GM20000 (cell line): ENCODE data around the gene AFDN.

Experiments
- DNase-seq: peaks from one replicate; pipeline ENCODE4 v3.0.0; 2012; ENCODE audit warnings: low spot score
- TF ChIP-seq, protein P1 (sequence below): IDR thresholded peaks from 2 replicates; pipeline ENCODE4 v1.5.1; 2012; ENCODE audit warnings: mild to moderate bottlenecking, control low read depth; ENCODE audit errors: extremely low read depth, missing control alignments

AFDN gene

DNA sequence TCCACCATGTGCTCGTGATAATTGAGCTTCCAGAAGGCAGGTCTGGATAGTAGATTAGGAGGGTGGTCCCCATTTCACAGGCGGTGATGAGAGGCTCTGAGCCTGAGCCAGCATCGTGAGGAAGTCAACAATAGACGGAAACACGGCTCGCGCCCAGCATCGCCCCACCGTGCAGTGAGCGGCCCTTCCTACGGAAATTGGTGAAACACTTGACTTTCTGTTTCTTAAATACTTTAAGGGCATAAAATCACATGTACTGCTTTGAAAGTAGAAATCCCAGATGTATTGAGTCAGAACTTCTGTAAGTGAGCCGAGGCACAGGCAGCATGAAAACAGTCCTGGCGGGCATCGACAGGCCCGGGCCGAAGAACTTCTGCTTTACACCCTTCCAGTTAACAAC lies 166.5 kb downstream of the AFDN start:
- TF ChIP-seq, protein P1, sequence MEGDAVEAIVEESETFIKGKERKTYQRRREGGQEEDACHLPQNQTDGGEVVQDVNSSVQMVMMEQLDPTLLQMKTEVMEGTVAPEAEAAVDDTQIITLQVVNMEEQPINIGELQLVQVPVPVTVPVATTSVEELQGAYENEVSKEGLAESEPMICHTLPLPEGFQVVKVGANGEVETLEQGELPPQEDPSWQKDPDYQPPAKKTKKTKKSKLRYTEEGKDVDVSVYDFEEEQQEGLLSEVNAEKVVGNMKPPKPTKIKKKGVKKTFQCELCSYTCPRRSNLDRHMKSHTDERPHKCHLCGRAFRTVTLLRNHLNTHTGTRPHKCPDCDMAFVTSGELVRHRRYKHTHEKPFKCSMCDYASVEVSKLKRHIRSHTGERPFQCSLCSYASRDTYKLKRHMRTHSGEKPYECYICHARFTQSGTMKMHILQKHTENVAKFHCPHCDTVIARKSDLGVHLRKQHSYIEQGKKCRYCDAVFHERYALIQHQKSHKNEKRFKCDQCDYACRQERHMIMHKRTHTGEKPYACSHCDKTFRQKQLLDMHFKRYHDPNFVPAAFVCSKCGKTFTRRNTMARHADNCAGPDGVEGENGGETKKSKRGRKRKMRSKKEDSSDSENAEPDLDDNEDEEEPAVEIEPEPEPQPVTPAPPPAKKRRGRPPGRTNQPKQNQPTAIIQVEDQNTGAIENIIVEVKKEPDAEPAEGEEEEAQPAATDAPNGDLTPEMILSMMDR: no peak
- no peak for DNase-seq

DNA sequence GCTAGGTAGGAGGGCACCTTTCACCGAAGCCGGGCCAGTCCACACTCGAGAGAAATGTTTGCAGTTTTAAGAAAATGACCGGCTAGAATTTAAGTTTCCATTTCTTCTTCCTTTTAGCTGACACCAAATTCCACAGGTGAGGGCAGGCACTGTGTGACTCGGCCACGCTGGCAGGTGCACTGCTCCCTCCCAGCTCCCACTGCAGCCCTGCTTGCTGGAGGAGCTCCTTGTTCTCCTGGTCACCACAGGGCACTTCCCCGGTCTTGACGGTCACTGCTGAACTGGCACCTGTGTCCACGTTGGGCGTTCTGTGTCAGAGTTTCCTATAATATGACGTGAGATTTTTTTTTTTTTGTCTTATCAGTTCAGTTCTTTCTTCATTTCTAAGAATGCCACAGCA lies 167.1 kb downstream of the AFDN start:
- no peak for DNase-seq
- TF ChIP-seq, protein P1: no peak

DNA sequence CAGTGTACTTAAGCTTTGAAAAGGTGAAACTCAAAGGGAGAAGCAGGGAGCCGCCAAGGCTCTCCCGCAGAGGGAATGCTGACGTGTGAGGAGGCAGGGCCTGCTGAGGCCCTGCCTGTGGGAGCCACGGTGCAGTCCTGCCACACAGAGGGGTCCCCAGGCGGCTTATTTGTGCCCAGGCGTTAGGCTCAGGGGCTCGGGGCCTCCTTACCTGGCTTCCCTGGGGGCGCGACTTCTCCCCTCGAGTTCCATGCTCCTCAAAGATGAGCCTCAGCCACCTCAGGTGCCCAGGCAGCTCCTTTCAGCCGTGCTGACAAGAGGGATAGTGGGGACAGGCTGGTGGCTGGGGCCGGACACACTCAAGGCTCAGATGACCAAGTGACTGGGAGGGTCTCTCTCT lies 168.6 kb downstream of the AFDN start:
- DNase-seq: no peak
- TF ChIP-seq, protein P1: no peak

DNA sequence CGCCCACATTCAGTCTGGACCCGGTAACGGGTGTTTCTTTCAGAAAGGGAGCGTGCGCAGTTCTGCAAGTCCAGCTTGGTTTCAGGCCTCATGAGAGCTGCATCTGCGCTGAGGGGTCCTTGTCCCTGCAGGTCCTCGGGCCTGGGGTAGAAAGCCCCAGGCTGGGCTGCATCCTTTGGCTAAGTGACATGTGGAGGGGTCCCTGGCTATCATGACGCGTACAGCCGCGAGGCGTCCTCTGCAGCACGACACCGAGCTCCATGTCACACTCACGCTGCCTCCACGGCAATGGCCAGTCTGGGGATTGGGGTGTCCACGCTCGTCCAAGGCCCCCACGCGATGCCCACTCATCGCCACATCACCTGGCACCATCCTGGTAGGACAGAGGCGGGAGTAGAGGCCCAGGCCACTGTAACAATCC lies 169.0 kb downstream of the AFDN start:
- TF ChIP-seq, protein P1: no peak

DNA sequence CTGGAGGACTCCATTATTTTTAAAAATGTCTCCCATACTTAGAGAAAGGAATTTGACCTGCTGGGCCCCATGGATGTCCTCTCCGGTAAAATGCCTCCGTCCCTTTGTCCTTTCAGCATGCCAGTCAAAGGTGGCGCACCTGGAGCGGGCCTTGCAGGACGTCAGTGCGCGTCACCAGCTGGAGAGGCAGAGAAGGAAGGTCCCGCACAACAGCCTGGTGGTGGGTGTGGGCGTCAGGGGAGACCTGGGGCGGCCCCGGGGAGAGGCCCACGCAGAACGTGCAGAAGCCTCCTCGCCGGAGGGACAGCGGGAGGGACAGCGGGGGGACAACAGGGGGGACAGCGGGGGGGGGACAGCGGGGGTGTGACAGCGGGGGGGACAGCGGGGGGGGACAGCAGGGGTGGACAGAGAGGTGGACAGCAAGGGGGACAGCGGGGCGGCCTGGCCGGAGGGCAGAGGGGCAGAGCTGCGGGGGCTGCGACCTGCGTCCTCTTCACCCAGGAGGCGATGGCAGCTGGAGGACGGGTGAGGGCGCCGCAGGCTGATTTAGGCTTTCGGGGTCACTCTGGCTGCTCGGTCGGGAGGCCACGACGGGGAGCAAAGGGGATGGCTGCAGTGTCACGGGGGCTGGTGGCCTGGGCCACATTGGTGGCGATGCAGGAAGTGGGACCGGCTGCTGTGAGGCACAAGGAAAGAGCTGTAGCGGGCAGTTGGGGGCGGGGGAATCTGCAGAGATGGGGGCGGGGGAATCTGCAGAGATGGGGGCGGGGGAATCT lies 169.9 kb downstream of the AFDN start:
- TF ChIP-seq, protein P1: no peak
- no peak for DNase-seq

More for the DNA sequence above, 169.0 kb downstream of the AFDN start:
- DNase-seq: no peak

DNA sequence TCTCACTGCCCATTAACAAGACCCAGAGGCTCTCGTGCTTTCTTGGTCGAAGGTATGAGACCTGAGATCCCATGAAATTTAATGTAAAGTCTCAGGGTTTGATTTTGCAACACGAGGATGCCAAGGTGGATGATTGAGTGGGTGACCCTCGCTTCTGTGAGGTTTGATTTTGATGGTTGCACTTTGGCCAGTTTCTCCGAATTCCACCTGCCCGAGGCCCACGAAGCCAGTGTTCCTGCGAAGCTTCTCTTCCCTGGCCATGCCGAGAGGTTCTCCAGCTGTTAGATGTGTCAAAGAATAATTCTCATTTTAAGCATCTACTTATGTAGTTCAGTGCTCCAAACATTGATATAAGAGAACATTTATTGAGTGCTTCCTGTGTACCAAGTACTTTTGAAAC lies 170.9 kb downstream of the AFDN start, which contains the start of gene KIF25:
Gene KIF25, plus strand, starts transcription at position 30 of the 400 bp plus-strand sequence. CDS start 31,915 bp downstream, outside the sequence.
- no peak for DNase-seq
- TF ChIP-seq, protein P1: no peak

DNA sequence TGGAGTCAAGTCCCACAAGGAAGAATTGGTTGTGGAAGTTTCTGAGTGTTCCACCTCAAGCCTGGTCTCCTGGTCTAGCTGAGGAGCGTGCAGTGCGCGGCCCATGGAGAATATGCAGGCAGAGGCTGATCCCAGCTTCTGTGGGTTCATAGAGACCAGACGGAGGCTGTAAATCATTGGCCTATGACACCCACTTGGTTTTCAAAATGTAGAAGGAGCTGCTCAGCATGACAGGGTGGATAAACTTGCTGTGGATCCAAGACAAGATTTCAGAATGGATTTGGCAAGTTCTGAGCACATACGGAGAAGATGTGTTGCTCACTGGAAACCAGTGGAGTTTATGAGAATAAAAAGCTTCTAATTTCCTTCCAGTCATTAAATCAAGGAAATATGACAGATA lies 171.5 kb downstream of the AFDN start:
- TF ChIP-seq, protein P1: no peak
- DNase-seq: no peak
